B cell (primary cell): ENCODE measurements around the gene PLAAT5. TPM values are rescaled to one million over a fixed set of nuclear protein-coding genes. Genes with fewer than 3 reads are reported as not detected.

ENCODE experiments used
- ATAC-seq: fragments of 200-7000 bp; cut with Tn5 transposase; one replicate; pipeline ENCODE4 v1.10.0; 2021; ENCODE audit warnings: low read depth, mild to moderate bottlenecking, moderate number of reproducible peaks, moderate library complexity
- CTCF ChIA-PET: fragments of 350-600 bp; sonication (Branson Sonifier 250); formaldehyde crosslinking; loops from one replicate; lab custom pipeline; 2021; ENCODE audit warnings: antibody characterized with exemption, inconsistent platforms; lab: Charles Lee
- POLR2A ChIA-PET: fragments of 350-600 bp; sonication (Branson Sonifier 250); formaldehyde crosslinking; loops from one replicate; lab custom pipeline; 2021; ENCODE audit warnings: antibody characterized with exemption; lab: Charles Lee
- DNase-seq: peaks from one replicate; pipeline ENCODE4 v3.0.0; 2013
- H2AFZ ChIP-seq: 2 replicates; pipeline ENCODE4 v1.6.1; 2012; ENCODE audit warnings: mild to moderate bottlenecking, low read depth, low read length; ENCODE audit not compliant: insufficient read depth, poor library complexity, severe bottlenecking
- H3K27ac ChIP-seq, 2 donors: 1 replicate in 1 of 2; 2 replicates in 1 of 2; pipeline ENCODE4 v1.5.1; 2012 to 2013; ENCODE audit warnings: low read length in 2 of 2, mild to moderate bottlenecking in 2 of 2, moderate library complexity in 1 of 2
- H3K27me3 ChIP-seq, 4 experiments: fragments of 200-600 bp in 1 of 4; sonication (generic) in 1 of 4; replicated peaks in 1 of 4; 1 replicate in 2 of 4; 2 replicates in 2 of 4; pipeline versions ENCODE4 v1.6.1 to v1.7.0; 2013 to 2016; ENCODE audit warnings: low read length in 3 of 4, mild to moderate bottlenecking in 2 of 4, mixed read lengths in 1 of 4, moderate library complexity in 1 of 4; ENCODE audit not compliant: insufficient read depth in 4 of 4, control insufficient read depth in 3 of 4; ENCODE audit errors: control extremely low read depth in 1 of 4
- H3K36me3 ChIP-seq, 2 experiments: replicated peaks in 1 of 2; 1 replicate in 1 of 2; 2 replicates in 1 of 2; pipeline versions ENCODE4 v1.6.1 to v1.7.1; 2013; ENCODE audit warnings: low read length in 1 of 2; ENCODE audit not compliant: insufficient read depth in 2 of 2, control insufficient read depth in 1 of 2; ENCODE audit errors: control extremely low read depth in 1 of 2, extremely low read depth in 1 of 2
- H3K4me1 ChIP-seq, 2 donors: fragments of 200-600 bp in 1 of 2; sonication (generic) in 1 of 2; 1 replicate in 1 of 2; 2 replicates in 1 of 2; pipeline versions ENCODE4 v1.5.1 to v1.6.1; 2013 to 2017; ENCODE audit warnings: low read length in 2 of 2; ENCODE audit not compliant: control insufficient read depth in 2 of 2, insufficient read depth in 2 of 2
- H3K4me2 ChIP-seq: replicated peaks from 2 replicates; pipeline ENCODE3; 2012; ENCODE audit warnings: mild to moderate bottlenecking, low read depth, low read length; ENCODE audit not compliant: poor library complexity, severe bottlenecking
- H3K4me3 ChIP-seq, 5 experiments: fragments of 200-600 bp in 1 of 5; sonication (generic) in 1 of 5; 1 replicate in 3 of 5; 2 replicates in 2 of 5; pipeline versions ENCODE4 v1.5.1 to v1.7.0; 2011 to 2016; ENCODE audit warnings: low read length in 4 of 5, mild to moderate bottlenecking in 4 of 5, low read depth in 2 of 5, control low read depth in 1 of 5, moderate library complexity in 1 of 5; ENCODE audit not compliant: insufficient read depth in 1 of 5; ENCODE audit errors: control extremely low read depth in 1 of 5, extremely low read depth in 1 of 5
- H3K79me2 ChIP-seq: fragments of 200-600 bp; sonication (generic); one replicate; pipeline ENCODE4 v1.6.0; 2016; ENCODE audit warnings: low read length; ENCODE audit not compliant: control insufficient read depth, insufficient read depth
- H3K9ac ChIP-seq: fragments of 200-600 bp; sonication (generic); 2 replicates; pipeline ENCODE4 v1.6.1; 2017; ENCODE audit warnings: mild to moderate bottlenecking, low read length, moderate library complexity
- H3K9me3 ChIP-seq, 3 donors: one replicate each; pipeline versions ENCODE4 v1.6.1 to v1.7.1; 2013; ENCODE audit warnings: low read length in 2 of 3; ENCODE audit not compliant: control insufficient read depth in 2 of 3, insufficient read depth in 1 of 3; ENCODE audit errors: control extremely low read depth in 1 of 3
- H4K20me1 ChIP-seq: 2 replicates; pipeline ENCODE4 v1.6.0; 2012; ENCODE audit warnings: mild to moderate bottlenecking, low read length; ENCODE audit not compliant: insufficient read depth, control insufficient read depth, poor library complexity, severe bottlenecking
- H3K27ac Mint-ChIP-seq: one replicate; pipeline ENCODE4 v1.8.0; 2021; ENCODE audit warnings: mixed read lengths
- H3K27me3 Mint-ChIP-seq: one replicate; pipeline ENCODE4 v1.8.0; 2021; ENCODE audit warnings: mixed read lengths
- H3K4me1 Mint-ChIP-seq: one replicate; pipeline ENCODE4 v1.8.0; 2021; ENCODE audit warnings: mixed read lengths
- H3K4me3 Mint-ChIP-seq: one replicate; pipeline ENCODE4 v1.8.0; 2021; ENCODE audit warnings: mixed read lengths
- H3K9me3 Mint-ChIP-seq: one replicate; pipeline ENCODE4 v1.8.0; 2022; ENCODE audit warnings: mixed read lengths; ENCODE audit not compliant: insufficient read depth
- CTCF ChIP-seq: fragments of 200-600 bp; IDR thresholded peaks from one replicate; pipeline ENCODE4 v1.8.0; 2022; ENCODE audit warnings: antibody characterized with exemption, mild to moderate bottlenecking
- EZH2 ChIP-seq: IDR thresholded peaks from 2 replicates; pipeline ENCODE4 v1.6.1; 2012; ENCODE audit warnings: borderline replicate concordance, low read depth, mild to moderate bottlenecking, moderate library complexity, low read length; ENCODE audit not compliant: insufficient read depth, poor library complexity, severe bottlenecking
- WGBS: methylation state at CpG from one replicate; pipeline ENCODE4 v1.1.5; 2013; ENCODE audit warnings: missing lambda C conversion rate; ENCODE audit not compliant: insufficient coverage; 5-methylcytosine and 5-hydroxymethylcytosine counted together
- intact Hi-C: fragments of 100-400 bp; cut with micrococcal nuclease; formaldehyde crosslinking; loops from one replicate; pipeline ENCODE4 v1.10.0; 2022
- polyA plus RNA-seq: library from polyadenylated mRNA; depleted of rRNA; stranded (reverse); fragments of >200 nt; gene quantifications from 2 replicates; pipeline ENCODE4 v1.2.3, GENCODE V29; 2012
- total RNA-seq, 2 donors: library from RNA; stranded (reverse); fragments of 120-200 nt in 1 of 2; gene quantifications; 1 replicate in 1 of 2; 2 replicates in 1 of 2; pipeline versions ENCODE4 v1.2.3 to v1.2.4, GENCODE V29; 2013 to 2022

PLAAT5 gene
- total and polyA plus RNA-seq, 2 donors (not counting 1 experiment from before 2014, with no cell fraction given) = not detected

- no peak overlapping the region for H2AFZ ChIP-seq
- no peaks in the 10 kb centered on the region for H3K36me3 ChIP-seq
- H3K79me2 ChIP-seq = no peaks in the 10 kb centered on the region
- intact Hi-C loops = no loop called here
- Mint-ChIP-seq H3K4me1 (peaks cover 2% of the 10 kb centered on the region), H3K27me3 (peaks cover 34% of the 10 kb centered on the region), H3K4me3 (no peak overlapping the region), H3K27ac (no peak overlapping the region), H3K9me3 (peaks cover 7% of the 10 kb centered on the region)
- peaks cover 3 to 11% (median 3%) of the 10 kb centered on the region in 3 donors for H3K9me3 ChIP-seq
- H3K4me3 ChIP-seq = no peak overlapping the region
- no peaks in the 10 kb centered on the region for H3K4me1 ChIP-seq
- H4K20me1 ChIP-seq = no peaks in the 10 kb centered on the region
- peaks cover 0 to 12% (median 0%) of the 10 kb centered on the region in 4 experiments for H3K27me3 ChIP-seq
- H3K4me2 ChIP-seq = no peak overlapping the region
- H3K9ac ChIP-seq = no peak overlapping the region
- ATAC-seq (no peak), DNase-seq (no peak)
- CTCF ChIA-PET = no interaction called here
- TF ChIP-seq EZH2 = no peak
- TF ChIP-seq CTCF = no peak
- no peak overlapping the region for H3K27ac ChIP-seq
- POLR2A ChIA-PET = no interaction called here
- WGBS = 93% methylated on average over 3 of the region's 7 CpGs
Measured at GRCh38 chr11:63523151-63523550, 32.2 kb upstream of the PLAAT5 start.

GRCh38 chr11:63521896-63522295 is 30.9 kb upstream of the PLAAT5 start:
- ChIA-PET CTCF (interaction anchor here (1.3 kb wide), 1 partner anchor 29 kb away, joined by 3 read pairs; no protein-coding TSS in a partner anchor), POLR2A (no interaction called here)
- Histone ChIP-seq H3K27ac (no peak overlapping the region), H3K4me1 (no peaks in the 10 kb centered on the region), H3K79me2 (no peaks in the 10 kb centered on the region), H3K36me3 (no peaks in the 10 kb centered on the region), H3K9me3 (peaks cover 3 to 11% (median 3%) of the 10 kb centered on the region in 3 donors), H3K27me3 (peaks cover 0 to 12% (median 0%) of the 10 kb centered on the region in 4 experiments), H2AFZ (no peak overlapping the region), H3K4me3 (no peak overlapping the region), H4K20me1 (no peaks in the 10 kb centered on the region), H3K9ac (no peak overlapping the region), H3K4me2 (no peak overlapping the region)
- no CpG with 5 or more reads among the region's 2 CpGs for WGBS
- peaks cover 7% of the 10 kb centered on the region for H3K9me3 Mint-ChIP-seq
- ATAC-seq (no peak), DNase-seq (no peak)
- intact Hi-C loops = no loop called here
- H3K27me3 Mint-ChIP-seq = peaks cover 26% of the 10 kb centered on the region
- no peaks in the 10 kb centered on the region for H3K4me1 Mint-ChIP-seq
- no peak overlapping the region for H3K4me3 Mint-ChIP-seq
- H3K27ac Mint-ChIP-seq = no peak overlapping the region
- TF ChIP-seq EZH2 (no peak), CTCF (no peak)
